UCSD-AML1 (cell line): ENCODE results near the gene IL20RB.
"Not testable (repeated sequence)": the region's sequence is repeated elsewhere in the genome, so short reads cannot be mapped to it uniquely, and the experiment has no call there.

Source experiments
- DNase-seq: peaks from one replicate; lab custom pipeline; 2025; ENCODE audit not compliant: unreplicated experiment; lab: John Stamatoyannopoulos, UW

Gene IL20RB

DNA sequence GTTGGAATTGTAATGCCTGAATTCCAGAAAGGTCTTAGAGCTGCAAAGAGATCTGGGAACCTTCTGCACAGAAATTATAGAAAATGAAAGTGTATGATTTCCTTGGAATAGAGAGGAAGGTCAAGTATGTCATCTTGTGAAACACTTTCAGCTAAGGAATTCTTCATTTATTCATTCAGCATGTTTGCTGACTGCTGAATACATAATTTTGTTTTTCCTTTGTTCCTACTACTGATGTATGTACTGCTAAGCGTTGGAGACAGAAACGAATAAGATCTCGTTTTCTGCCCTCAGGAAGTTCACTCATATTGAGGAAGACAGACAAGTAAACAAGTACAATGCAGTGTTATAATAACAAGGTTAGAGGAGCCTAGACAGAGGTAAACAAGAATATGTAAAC lies 14.3 kb upstream of the IL20RB start:
- no peak for DNase-seq

DNA sequence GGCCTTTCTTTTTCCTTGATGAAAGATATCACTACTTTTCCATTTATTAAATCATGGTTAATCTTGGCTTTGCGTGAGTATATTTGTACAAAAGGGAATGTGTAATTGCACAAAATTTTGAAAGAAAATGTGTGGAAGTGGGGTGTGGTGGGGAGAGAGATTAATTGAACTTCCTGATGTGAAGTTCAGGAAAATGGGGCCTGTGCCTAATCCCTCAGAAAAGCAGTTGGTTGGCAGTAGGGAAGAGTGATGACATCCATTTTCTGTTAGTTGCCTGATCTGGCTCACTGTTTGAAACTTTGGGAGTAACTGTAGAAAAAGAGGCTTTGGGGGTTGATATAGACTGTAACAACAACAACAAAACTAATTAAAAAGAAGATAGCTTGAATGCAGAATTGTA lies 10.8 kb upstream of the IL20RB start:
- no peak for DNase-seq

DNA sequence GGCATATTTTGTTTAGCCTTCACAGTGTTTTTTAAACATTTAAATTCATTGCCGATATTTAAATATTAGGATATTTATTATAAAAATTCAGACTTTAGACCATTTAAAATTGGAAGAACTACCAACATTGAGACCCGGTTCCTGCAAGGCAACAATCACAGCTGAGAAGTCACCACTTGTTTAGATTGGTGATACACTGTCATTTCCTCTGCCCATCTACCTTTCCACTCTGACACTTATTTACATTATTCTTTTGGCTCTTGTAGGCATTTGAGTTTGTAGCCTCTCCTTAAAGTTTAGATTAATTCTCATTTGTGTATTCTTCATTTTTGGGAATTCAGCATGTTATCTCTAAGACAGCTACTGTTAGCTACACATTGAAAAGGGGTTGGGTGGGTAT lies 10.3 kb upstream of the IL20RB start:
- DNase-seq = no peak

DNA sequence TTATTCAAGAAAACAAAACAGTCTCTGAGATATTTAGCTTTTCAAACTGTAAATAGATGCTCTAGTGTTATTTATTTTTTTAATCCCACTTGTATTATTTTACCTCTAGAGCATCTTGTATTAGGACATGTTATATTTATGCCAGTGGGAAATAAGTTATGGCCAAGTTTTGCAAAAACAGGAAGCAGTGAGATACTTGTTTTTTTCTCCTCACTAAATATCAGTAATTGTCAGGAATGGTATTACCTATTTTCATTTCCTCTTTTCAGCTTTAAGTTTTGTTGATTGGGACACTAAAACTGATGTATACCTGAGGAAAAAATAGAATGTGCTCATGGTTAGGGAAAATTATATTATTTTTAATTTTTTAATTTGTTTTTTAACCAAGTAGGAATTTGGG lies 8.6 kb upstream of the IL20RB start:
- DNase-seq = no peak

DNA sequence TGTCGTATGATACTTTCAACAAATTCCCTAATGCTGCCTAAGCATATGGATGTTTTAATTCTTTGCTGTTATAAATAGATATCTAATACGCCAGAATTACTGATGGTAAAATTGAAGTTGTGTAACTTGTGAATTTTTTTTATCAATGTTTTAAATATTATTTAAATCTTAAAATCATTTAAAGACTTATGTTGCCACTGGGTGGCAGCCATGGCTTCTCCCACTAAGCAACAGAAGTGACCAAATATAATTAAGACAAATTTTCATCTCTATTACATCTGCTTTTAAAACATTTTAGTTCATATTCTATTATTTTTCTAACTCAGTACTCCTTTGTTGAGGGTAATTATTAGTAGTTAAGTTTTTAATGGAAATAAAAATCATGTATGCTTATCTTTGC lies 8.1 kb upstream of the IL20RB start:
- no peak for DNase-seq

DNA sequence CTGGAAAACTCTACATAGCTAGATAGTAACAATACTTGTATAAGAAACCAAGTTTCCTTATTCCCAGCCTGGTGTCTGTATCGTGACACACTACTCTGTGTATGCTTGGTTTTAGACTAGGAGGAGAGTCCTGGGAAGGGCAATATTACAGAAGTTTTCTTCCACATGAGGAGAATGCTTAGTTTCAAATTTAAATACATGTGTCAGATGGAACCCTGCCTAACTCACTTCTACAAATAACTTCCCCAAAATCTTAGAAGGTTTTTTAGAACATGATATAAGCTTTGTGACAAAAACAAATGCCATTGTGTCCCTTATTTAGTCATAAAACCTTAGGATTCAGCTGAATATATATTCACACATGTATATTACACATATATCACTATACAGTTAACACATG lies 7.2 kb upstream of the IL20RB start:
- no peak for DNase-seq

DNA sequence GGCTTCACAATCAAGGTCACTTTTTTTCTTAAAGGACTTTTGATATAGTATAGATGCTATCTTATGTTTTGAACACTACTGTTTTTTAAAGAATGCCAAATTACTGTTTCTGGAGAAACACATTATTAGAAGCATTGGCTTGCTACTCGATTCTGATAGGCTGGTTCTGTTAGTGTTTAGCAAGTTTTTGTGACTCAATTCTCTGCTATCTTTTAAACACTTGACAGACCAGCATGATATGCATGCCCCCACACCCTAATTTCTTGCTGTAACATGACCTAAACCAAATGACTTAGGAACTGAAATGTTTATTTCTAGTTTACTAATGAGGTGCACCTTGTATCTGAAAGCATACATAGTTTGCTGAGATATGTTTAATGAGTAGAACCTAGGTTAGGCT lies 5.5 kb upstream of the IL20RB start:
- no peak for DNase-seq

DNA sequence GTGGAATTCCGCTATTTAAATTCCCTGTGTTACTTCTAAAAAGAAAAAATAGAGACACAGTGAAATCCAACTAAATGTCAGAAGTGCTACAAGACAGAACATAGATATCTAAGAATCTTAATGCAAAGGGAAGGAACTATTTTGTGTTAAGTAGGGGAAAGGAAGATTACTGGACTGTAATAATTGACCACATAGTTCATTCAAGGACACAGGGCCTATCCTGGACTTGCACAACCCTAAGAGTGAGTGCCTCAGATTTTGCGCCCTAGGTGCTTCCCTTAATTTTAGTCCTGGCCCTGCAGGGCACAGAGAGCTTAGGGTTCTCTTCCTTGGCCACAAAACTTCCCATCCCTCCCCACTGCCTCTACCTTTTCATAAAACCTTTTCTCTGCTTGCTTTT lies 3.5 kb upstream of the IL20RB start:
- DNase-seq = no peak

DNA sequence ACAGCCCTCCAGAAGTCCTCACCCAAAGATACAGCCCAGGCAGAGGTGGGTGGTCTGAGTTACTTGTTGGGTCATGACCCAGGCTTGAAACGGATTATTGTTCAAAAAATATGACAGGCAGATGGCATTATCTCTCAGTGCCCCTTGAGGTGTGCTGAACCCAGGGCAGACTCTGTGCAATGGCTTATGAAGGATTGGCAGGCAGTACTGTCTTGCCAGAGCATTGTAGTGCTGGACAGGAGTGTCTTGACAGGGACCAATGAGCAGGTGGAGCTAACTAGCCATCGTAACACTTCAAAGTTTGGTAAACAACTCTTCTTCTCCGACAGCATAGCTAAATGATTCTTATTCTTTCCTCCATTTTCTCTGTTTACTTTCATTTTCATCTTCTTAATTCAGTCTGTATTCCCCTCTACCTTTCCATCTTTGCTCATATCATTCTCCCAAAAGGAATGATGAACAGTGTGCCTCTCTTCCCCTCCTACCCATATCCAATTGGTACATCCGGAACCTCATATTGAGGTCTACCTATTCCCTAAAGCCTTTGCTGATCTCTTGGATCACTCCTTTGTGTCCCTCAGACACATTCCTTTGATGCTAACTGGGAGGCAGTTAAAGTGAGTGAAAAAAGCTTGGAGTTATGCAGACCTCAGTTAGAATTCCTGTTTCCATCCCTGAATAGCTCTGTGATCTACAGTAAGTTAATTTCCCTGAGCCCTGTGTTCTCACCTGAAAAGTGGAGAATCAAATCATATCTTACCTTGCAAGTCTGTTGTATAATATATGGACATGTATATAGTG lies 2.6 kb upstream of the IL20RB start:
- DNase-seq = no peak

DNA sequence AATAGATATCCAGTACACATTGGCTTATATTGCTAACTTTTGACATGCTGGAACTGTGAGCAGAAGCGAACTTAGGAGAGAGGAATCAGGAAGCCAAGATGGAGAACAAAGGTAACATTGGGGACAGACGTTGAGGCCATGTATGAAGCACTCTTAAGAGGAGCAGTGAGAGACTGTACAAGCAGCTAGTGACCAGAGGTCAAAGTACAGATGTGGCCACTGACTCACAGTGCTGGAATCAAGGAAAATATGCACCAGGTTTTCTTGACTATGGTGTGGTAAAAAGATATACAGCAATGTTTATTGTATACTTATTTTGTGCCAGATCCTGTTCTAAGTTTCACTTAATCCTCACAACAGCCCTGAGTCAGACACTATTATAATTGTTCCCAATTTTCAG lies 2.0 kb upstream of the IL20RB start:
- no peak for DNase-seq

DNA sequence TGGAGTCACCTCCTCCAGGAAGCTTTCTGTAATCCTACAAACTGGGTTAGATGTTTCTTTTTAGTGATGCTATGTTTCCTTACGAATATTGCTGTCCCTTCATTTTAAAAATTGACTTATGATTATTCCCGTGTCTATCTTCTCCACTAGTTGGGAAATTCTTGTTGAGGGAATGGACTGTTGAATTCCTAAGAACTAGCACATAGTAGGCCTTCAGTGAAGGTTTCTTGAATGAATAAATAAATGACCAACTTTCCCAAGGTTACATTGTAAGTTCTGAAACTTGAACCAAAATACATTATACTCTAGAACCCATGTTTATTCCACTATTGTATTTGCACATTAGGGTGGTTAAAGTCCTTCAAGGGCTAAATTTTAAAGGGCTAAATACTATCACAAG lies 812 bp upstream of the IL20RB start:
- no peak for DNase-seq

DNA sequence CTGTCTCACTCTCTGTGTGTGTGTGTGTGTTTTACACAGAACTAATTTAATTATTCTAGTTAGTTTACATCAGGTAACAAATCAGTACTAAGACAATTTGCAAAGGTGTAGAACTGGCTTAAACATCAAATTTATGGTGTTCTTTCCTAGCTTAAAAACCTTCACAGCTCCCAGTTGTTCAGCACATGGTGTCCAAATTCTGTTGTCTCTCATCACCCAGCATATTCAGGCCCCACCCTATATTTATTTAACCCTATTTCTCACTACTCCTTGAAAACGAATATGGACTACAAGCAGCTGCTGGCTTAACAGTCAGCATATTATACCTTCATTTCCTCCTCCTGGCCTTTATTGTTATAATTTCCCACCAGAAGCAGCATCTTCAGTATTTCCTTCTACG lies 1.2 kb downstream of the IL20RB start:
- no peak for DNase-seq

DNA sequence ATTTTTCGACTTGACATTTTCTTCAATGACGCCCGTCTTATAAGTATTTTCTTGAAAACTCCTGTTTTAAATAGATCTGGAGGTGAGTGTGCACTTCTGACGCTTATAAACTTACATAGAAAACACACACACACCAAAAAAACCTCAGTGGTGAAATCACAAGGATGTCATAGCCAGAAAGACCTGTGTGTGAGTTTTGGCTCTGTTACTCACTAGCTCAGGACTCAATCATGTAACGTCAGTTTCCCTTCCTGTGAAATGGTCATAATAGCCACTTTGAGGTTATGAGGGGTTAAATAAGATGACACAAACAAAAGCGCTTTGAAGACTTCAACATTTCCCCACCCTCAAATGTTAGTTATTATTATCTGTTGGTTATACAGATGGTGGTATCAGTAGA lies 1.8 kb downstream of the IL20RB start:
- no peak for DNase-seq

DNA sequence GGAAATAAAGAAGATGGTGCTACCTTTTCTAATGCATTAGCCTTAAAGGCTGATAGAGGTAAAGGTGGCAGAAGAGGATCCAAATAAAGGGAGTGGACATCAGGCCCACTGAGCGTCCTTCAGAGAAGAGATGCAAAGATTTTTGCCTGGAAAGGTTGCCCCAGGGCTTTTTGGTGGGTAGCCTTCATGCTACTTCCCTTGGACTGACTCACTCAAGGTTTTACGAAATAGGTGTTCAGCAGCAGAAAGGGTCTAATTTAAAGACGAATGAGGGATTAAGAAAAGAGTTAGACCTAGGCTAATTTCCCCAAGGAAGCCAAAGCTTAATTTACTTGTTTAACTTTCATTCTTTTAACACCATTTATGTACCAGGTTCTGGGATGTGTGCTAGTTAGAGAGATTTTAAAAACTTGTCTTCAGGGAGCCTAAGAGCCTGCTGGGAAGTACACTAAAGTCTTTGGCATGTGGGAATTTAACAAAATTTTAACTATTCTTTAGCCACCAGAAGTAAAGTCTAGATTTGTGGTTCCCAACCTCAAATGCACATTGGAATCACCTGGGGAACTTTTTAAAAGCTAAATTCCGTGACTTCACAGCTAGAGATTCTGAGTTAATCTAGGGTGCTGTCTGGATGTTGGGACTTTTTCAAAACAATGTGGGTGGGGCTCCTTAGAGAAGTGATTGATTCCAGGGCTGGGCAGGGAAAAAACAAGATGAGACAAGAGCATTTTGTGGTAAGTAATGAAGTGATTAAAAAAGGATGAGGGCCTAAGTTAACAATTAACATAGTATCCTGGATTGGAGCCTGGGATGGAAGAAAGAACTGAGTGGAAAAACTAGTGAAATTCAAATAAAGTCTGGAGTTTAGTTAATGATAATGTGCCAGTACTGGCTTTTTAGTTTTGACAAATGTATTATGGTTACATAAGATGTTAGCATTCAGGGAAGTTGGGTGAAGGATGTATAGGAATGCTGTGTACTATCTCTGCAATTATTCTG lies 3.4 kb downstream of the IL20RB start:
- no peak for DNase-seq

DNA sequence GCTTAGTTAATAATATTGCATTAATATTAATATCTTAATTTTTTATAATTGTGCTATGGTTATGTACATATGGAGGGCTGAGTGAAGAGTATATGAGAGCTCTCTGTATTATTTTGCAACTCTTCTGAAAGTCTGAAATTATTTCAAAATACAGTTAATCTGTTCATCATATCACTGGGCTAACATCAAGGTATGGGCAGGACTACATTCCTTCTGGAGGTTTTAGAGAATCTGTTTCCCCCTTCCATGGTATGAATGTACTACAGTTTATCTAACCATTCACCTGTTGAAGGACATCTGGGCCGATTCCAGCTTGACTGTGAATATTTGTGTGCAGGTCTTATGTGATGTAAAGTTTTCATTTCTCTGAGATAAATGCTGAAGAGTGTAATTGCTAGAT lies 5.1 kb downstream of the IL20RB start:
- DNase-seq = no peak

DNA sequence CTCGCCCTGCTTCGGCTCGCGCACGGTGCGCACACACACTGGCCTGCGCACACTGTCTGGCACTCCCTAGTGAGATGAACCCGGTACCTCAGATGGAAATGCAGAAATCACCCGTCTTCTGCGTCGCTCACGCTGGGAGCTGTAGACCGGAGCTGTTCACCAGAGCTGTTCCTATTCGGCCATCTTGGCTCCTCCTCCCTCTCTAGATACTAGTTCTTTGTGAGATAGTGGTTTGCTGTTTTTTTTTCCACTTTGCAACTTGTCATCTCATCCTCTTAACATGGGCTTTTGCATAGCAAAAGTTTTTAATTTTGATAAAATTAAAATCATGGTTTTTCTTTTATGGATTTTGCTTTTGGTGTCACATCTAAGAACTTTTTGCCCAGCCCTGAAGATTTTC lies 11.8 kb downstream of the IL20RB start:
- not testable (repeated sequence) for DNase-seq

DNA sequence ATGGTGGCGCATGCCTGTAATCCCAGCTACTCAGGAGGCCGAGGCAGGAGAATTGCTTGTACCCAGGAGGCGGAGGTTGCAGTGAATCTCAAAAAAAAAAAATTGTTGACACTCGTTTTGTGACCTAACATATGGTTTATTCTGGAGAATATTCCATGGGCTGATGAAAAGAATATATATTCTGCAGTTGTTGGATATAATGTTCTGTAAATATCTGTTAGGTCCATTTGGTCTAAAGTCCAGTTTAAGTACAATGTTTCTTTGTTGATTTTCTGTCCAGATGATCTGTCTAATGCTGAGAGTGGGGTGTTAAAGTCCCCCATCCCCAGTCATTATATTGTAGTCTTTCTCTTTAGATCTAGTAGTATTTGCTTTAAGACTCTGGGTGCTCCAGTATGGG lies 15.6 kb downstream of the IL20RB start:
- DNase-seq = no peak

DNA sequence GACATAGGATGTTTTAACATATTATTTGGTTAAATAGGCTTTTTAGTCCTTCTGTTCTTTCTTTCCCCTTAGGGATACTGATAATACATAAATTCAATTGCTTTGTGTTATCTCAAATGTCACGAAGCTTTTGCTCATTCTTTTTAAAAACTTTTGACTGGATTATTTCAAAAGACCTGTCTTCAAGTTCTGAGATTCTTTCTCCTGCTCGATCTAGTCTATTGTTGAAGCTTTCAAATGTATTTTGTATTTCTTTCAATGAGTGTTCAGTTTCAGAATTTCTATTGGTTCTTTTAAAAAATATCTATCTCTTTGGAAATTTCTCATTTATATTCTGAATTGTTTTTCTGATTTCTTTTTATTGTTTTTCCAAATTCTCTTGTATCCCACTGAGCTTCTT lies 16.9 kb downstream of the IL20RB start:
- DNase-seq = no peak

DNA sequence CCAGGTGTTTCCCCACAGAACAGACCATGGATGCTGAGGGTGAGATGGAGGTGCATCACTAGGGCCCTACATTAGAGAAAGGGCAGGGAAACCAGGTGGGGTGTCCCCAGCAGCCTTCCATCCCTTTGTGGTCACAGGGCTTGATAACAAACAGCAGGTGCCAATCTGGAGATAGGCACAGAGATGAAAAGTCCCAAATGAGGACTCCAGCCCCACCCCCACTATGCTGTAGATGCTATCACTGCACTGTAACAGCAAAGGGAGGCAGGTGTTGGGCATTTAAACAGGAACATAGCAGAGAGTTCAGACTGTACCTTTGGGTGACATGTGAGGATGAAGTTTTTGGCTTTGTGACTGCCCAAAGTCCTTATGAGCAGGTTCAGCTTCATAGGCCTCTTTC lies 21.4 kb downstream of the IL20RB start:
- no peak for DNase-seq

DNA sequence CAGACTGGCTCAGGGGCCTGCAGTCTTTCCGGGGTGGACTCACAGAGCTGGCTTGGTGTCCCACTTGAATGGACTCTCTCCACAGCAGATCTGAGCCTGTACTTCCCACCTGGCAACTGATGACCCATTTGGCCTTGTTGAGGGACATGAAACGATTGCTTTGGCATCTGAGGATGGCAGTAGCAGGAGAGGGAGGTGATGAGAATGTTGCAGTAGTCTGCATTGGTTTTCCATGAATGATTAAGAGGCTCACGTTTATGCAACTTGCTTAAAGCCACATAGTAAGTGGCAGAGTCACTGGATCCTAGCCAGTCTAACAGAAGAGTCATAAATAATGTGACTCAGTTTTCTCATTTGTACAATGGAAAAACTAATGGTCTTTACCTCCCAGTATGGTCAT lies 21.9 kb downstream of the IL20RB start:
- DNase-seq = no peak

DNA sequence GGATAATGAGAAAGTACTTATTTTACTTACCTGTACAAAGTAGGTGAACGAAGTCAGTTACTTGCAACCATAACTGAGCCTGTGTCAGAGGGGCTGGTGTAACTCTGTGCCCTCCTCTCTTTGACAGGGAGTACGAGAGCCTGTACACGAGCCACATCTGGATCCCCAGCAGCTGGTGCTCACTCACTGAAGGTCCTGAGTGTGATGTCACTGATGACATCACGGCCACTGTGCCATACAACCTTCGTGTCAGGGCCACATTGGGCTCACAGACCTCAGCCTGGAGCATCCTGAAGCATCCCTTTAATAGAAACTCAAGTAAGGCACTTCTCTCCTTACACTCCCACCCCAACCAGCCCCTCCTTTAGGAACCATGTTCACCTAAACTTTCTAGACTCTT lies 24.2 kb downstream of the IL20RB start:
- DNase-seq = no peak

DNA sequence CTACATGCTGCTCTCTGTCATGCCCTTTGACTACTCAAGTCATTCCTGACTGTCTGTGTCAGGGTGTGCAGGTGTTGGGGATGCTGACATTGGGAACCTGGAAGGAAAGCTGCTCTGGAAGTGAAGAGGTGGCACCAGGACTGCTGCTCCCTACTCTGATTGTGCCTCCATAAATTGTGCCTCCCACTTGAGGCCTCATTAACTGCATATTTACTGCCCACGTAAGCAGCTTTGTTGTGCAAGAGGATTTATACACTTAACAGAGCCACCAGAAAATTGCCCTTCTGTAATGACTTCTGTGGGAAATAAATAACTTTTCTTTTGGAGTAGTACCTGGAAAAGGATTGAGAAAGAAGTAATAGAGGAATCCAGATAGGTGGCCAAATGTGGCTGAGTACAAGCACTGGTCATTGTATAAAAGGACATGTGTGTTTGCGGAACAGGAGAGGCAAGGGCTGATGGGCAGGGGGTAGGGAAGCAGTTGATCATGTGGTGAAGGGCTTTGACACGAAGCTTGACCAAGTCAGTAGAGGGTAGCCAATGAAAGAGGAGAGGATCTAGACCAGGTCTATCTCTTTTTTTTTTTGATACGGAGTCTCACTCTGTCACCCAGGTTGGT lies 24.8 kb downstream of the IL20RB start:
- DNase-seq = no peak
